Keratinocyte (primary cell): ENCODE measurements around the gene CHST15. TPM values are rescaled to one million over a fixed set of nuclear protein-coding genes. Genes with fewer than 3 reads are reported as not detected.

Experiments
- DNase-seq: peaks from one replicate; pipeline ENCODE4 v3.0.0-alpha.2; 2011; ENCODE audit warnings: low read depth, missing footprints, low spot score
- FAIRE-seq: peaks from 2 replicates; lab custom pipeline; 2011; peaks lifted over from hg19 to GRCh38; lab: Jason Lieb, UNC
- H2AFZ ChIP-seq: 2 replicates; pipeline ENCODE4 v1.6.0; 2012; ENCODE audit warnings: low read length, control low read depth, inconsistent platforms; ENCODE audit not compliant: control insufficient read depth
- H3K27ac ChIP-seq: 2 replicates; pipeline ENCODE4 v1.5.1; 2011; ENCODE audit warnings: low read length; ENCODE audit not compliant: control insufficient read depth, insufficient read depth
- H3K27me3 ChIP-seq: 3 replicates; pipeline ENCODE4 v1.6.0; 2011; ENCODE audit warnings: low read length; ENCODE audit not compliant: control insufficient read depth, insufficient read depth; ENCODE audit errors: extremely low read depth
- H3K36me3 ChIP-seq, 2 experiments: 2 replicates in 1 of 2; 3 replicates in 1 of 2; pipeline ENCODE4 v1.5.1; 2011; ENCODE audit warnings: low read length in 2 of 2, mild to moderate bottlenecking in 1 of 2; ENCODE audit not compliant: control insufficient read depth in 2 of 2, insufficient read depth in 2 of 2; ENCODE audit errors: extremely low read depth in 1 of 2
- H3K4me1 ChIP-seq: 3 replicates; pipeline ENCODE4 v1.5.1; 2011; ENCODE audit warnings: low read length; ENCODE audit not compliant: control insufficient read depth, insufficient read depth; ENCODE audit errors: extremely low read depth
- H3K4me2 ChIP-seq: 3 replicates; pipeline ENCODE4 v1.6.0; 2011; ENCODE audit warnings: low read depth, low read length; ENCODE audit not compliant: control insufficient read depth, insufficient read depth; ENCODE audit errors: extremely low read depth
- H3K4me3 ChIP-seq, 3 experiments: fragments of 200-600 bp in 1 of 3; sonication (generic) in 1 of 3; 2 replicates in 2 of 3; 3 replicates in 1 of 3; pipeline ENCODE4 v1.5.1; 2011 to 2016; ENCODE audit warnings: low read length in 3 of 3, mild to moderate bottlenecking in 3 of 3, control low read depth in 2 of 3, inconsistent platforms in 1 of 3, low read depth in 1 of 3, mixed read lengths in 1 of 3, mixed run types in 1 of 3, moderate library complexity in 1 of 3; ENCODE audit not compliant: control insufficient read depth in 2 of 3, insufficient read depth in 2 of 3; ENCODE audit errors: extremely low read depth in 1 of 3
- H3K79me2 ChIP-seq: 2 replicates; pipeline ENCODE4 v1.6.0; 2012; ENCODE audit warnings: low read length; ENCODE audit not compliant: control insufficient read depth, insufficient read depth
- H3K9ac ChIP-seq: 3 replicates; pipeline ENCODE4 v1.6.0; 2011; ENCODE audit warnings: low read length; ENCODE audit not compliant: control insufficient read depth, insufficient read depth; ENCODE audit errors: extremely low read depth
- H3K9me1 ChIP-seq: 3 replicates; pipeline ENCODE4 v1.6.0; 2011; ENCODE audit warnings: low read length; ENCODE audit not compliant: control insufficient read depth, insufficient read depth; ENCODE audit errors: extremely low read depth
- H3K9me3 ChIP-seq: 2 replicates; pipeline ENCODE4 v1.5.1; 2012; ENCODE audit warnings: low read depth, low read length; ENCODE audit not compliant: control insufficient read depth
- H4K20me1 ChIP-seq: 3 replicates; pipeline ENCODE4 v1.6.0; 2011; ENCODE audit warnings: low read length; ENCODE audit not compliant: control insufficient read depth, insufficient read depth; ENCODE audit errors: extremely low read depth
- CTCF ChIP-seq, 3 experiments: IDR thresholded peaks in 1 of 3; conservative IDR thresholded peaks in 1 of 3; optimal IDR thresholded peaks in 1 of 3; 2 replicates in 2 of 3; 3 replicates in 1 of 3; pipeline versions ENCODE3 to v1.5.1; 2011; ENCODE audit warnings: low read length in 3 of 3, mild to moderate bottlenecking in 3 of 3, moderate library complexity in 2 of 3, control low read depth in 1 of 3, inconsistent platforms in 1 of 3; ENCODE audit not compliant: insufficient read depth in 2 of 3; ENCODE audit errors: extremely low read depth in 1 of 3
- EZH2 ChIP-seq: IDR thresholded peaks from one replicate; pipeline ENCODE4 v1.6.1; 2012; ENCODE audit warnings: inconsistent platforms, mild to moderate bottlenecking, low read length, moderate library complexity
- dilution Hi-C: fragments of 300-500 bp; cut with MboI; formaldehyde crosslinking; loops from one replicate; pipeline ENCODE4 v1.7.0; 2020; ENCODE audit warnings: low sequenced_read_pairs; ENCODE audit not compliant: extremely low pct_ligation_motif_present
- polyA plus RNA-seq, 5 experiments: library from polyadenylated mRNA; depleted of rRNA in 3 of 5; stranded (reverse) in 3 of 5; stranded (forward) in 1 of 5; unstranded in 1 of 5; fragments of >200 nt; gene quantifications; 1 replicate in 1 of 5; 2 replicates in 3 of 5; 3 replicates in 1 of 5; pipeline versions ENCODE4 v1.2.1 to v1.2.3, GENCODE V29; 2011 to 2012; ENCODE audit warnings: missing spikeins in 2 of 5, low read depth in 1 of 5, low replicate concordance in 1 of 5

CHST15 gene
- polyA plus RNA-seq, 1 donor (not counting 4 experiments of a cell fraction or from before 2014, with no cell fraction given), result 24.5 TPM

- peaks cover 24 to 28% of the 10 kb centered on the region in 2 experiments for H3K36me3 ChIP-seq
- H3K27ac ChIP-seq, result no peak overlapping the region
- no peak overlapping the region for H2AFZ ChIP-seq
- FAIRE-seq, result no peak
- no peaks in the 10 kb centered on the region for H3K9me1 ChIP-seq
- no peaks in the 10 kb centered on the region for H3K27me3 ChIP-seq
- no peaks in the 10 kb centered on the region for H4K20me1 ChIP-seq
- H3K9me3 ChIP-seq, result no peaks in the 10 kb centered on the region
- no peak overlapping the region for H3K9ac ChIP-seq
- TF ChIP-seq EZH2 (no peak), CTCF (optimal IDR thresholded peaks at IDR 0.05 in 1 of 3, IDR thresholded peaks at IDR 0.05 in 1 of 3, conservative IDR thresholded peaks at IDR 0.05 in 1 of 3; ENCODE audit: extremely low read depth in 1 of 3, insufficient read depth in 2 of 3, low read length in 3 of 3) (no peak)
- no peaks in the 10 kb centered on the region for H3K79me2 ChIP-seq
- dilution Hi-C loops, result no loop called here
- DNase-seq, result no peak
- H3K4me3 ChIP-seq, result no peak overlapping the region
- H3K4me2 ChIP-seq, result no peak overlapping the region
- H3K4me1 ChIP-seq, result no peaks in the 10 kb centered on the region
These were observed 84.0 kb downstream of the CHST15 start for GRCh38 chr10:124009231-124010015.

- no peak overlapping the region for H3K27ac ChIP-seq
- H3K27me3 ChIP-seq, result no peaks in the 10 kb centered on the region
- no peaks in the 10 kb centered on the region for H3K9me3 ChIP-seq
- H2AFZ ChIP-seq, result no peak overlapping the region
- H4K20me1 ChIP-seq, result no peaks in the 10 kb centered on the region
- DNase-seq (no peak), FAIRE-seq (no peak)
- no peak overlapping the region for H3K4me3 ChIP-seq
- peaks cover 24 to 26% of the 10 kb centered on the region in 2 experiments for H3K36me3 ChIP-seq
- dilution Hi-C loops, result no loop called here
- no peak overlapping the region for H3K9ac ChIP-seq
- H3K4me1 ChIP-seq, result no peaks in the 10 kb centered on the region
- no peak overlapping the region for H3K4me2 ChIP-seq
- H3K9me1 ChIP-seq, result no peaks in the 10 kb centered on the region
- H3K79me2 ChIP-seq, result no peaks in the 10 kb centered on the region
- TF ChIP-seq CTCF (optimal IDR thresholded peaks at IDR 0.05 in 1 of 3, IDR thresholded peaks at IDR 0.05 in 1 of 3, conservative IDR thresholded peaks at IDR 0.05 in 1 of 3; ENCODE audit: extremely low read depth in 1 of 3, insufficient read depth in 2 of 3, low read length in 3 of 3) (no peak), EZH2 (no peak)
These were observed 84.7 kb downstream of the CHST15 start for GRCh38 chr10:124008681-124009080.
